ENCODE measurements around the gene CEP55.

- TF ChIP-seq CTCF (IDR thresholded peaks at IDR 0.05; ENCODE audit: low read length) = no peak
- no peak for TF ChIP-seq EZH2 (IDR thresholded peaks at IDR 0.05; ENCODE audit: borderline replicate concordance, low read length)
Observed at GRCh38 chr10:93447970-93448369, 48.4 kb upstream of the CEP55 start.

Data from OCI-LY1 (cell line).